Daoy (cell line): ENCODE measurements around the gene BTNL9. TPM values are rescaled to one million over a fixed set of nuclear protein-coding genes. Genes with fewer than 3 reads are reported as not detected.
A peak's percentile ranks its signal among the peaks of the same experiment; 100 is the strongest.
"Not testable (repeated sequence)": the region's sequence is repeated elsewhere in the genome, so short reads cannot be mapped to it uniquely, and the experiment has no call there.

Experiments used
- DNase-seq: peaks from one replicate; pipeline ENCODE4 v3.0.0-alpha.2; 2015; ENCODE audit warnings: low read depth
- total RNA-seq: library from RNA; depleted of rRNA; stranded (reverse); fragments of >200 nt; shearing (Covaris generic); gene quantifications from 2 replicates; pipeline ENCODE4 v1.2.3, GENCODE V29; 2014

The BTNL9 gene
- total RNA-seq, 1 experiment from 2014 or later = 1.6 TPM

DNA sequence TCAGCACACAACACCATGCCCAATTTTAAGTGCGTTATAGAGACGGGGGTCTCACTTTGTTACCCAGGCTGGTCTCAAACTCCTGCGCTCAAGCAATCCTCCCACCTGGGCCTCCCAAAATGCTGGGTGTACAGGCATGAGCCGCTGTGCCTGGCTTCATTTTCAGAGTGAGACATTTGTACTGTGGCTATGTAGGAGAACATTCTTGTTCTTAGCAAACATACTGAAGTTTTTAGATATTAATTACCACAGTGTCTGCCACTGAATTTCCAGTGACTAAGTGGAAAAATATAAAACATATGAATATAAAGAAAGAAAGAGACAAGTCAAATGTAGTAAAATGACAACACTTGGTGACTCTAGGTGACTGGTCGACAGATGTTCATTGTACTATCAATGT lies 20.9 kb downstream of the BTNL9 start:
- no peak for DNase-seq

- no peak for DNase-seq
Observed at GRCh38 chr5:181061645-181062044, 21.6 kb downstream of the BTNL9 start.

DNA sequence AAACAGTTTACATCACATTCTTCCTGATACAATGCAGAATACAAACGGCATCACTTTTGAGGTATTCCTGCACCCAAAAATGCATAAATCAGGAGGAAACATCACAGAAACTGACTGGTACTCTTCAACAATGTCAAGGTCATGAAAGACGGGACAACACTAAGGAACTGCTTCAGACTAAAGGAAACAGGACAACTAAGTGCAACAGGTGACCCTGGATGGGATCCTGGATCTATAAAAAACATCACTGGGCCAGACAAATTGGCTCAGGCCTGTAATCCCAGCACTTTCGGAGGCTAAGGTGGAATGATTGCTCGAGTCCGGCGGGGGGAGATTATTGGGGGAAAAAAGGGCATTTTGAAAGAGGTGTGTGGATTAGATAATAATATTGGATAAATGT lies 22.6 kb downstream of the BTNL9 start:
- no peak for DNase-seq

DNA sequence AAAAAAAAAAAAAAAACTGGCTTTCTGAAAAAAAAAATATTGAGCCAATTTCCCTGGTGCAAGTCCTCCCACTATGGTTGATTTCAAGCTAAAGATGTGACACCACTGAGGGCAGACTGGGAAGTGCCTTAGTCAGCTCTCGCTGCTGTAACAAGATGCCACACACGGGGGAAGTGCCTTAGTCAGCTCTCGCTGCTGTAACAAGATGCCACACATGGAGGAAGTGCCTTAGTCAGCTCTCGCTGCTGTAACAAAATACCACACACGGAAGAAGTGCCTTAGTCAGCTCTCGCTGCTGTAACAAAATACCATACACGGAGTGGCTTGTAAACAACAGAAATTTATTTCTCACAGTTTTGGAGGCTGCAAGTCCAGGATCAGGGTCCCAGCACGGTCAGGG lies 23.4 kb downstream of the BTNL9 start:
- DNase-seq = peak; percentile 56

DNA sequence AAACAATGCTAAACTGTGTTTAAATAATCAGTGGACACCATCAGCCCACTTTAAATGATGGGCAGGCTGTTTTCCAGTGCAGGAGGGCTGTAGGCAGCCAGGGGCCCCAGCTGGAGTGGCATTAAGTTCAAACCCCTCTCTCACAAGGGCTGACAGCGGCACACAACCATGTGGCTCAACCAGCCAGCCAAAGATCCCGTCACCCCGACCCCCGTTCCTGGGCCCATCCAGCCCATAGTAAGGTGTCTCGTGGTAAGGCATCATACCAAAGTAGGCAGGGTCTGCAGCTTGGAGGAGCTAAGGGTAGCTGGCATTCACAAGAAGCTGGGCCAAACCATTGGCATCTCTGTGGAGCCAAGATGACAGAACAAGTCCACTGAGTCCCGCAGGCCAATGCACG lies 24.9 kb downstream of the BTNL9 start:
- DNase-seq = no peak

DNA sequence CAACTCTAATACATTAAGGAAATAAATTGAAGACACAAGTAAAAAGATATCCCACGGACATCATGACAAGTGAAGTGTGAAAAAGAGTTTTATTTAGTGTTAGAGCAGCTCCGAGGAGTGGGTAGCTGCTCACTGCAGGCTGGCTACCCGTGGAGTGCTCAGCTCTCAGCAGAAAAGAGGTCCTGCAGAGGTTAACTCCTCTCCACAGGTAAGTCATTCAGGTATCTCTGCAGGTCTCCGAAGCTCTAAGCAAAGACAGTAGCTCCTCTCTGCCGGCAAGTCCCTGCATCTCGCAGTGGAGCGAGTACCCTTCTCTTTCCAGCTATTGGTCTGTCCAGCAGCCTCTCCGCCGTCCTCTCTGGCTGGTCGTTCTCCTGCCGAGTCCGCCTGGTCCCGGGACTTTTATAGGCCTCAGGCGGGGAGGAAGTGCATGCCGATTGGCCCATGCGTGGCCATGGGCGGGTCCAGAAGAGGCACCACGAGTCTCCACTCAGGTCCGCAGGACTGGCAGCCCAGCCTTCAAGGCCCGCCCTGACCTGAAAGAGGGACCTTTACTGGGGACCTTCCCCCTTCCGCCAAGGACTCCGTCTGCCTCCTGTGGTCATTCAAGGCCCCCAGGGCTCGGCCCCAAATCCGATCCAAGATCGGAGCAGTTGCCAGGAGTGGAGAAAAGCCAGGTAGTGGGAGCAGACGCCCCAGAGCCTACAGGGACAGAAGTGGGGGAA lies 29.9 kb downstream of the BTNL9 start:
- DNase-seq = peak; percentile 77

DNA sequence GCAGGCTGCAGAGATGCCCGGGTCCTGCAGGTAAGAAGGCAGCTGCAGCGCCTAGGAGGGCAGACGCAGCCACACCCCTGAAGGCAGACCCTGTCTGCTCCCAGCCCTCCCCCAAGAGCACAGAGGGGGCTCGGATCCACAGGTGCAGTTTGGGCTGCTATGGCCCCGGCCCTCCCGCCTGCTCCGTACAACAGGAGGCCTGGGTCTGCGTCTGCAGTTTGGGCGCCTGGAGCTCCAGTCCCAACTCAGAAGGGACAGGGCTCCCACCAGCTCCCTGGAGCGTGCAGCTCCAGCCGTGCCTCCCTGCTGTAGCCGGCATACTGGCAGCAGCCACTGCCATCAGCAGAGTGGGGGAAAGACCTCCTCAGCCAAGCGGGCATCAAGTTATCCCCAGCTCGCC lies 30.5 kb downstream of the BTNL9 start:
- no peak for DNase-seq

- DNase-seq = no peak
Observed at GRCh38 chr5:181071257-181071656, 31.2 kb downstream of the BTNL9 start.

- no peak for DNase-seq
Observed at GRCh38 chr5:181076920-181077319, 36.9 kb downstream of the BTNL9 start.

DNA sequence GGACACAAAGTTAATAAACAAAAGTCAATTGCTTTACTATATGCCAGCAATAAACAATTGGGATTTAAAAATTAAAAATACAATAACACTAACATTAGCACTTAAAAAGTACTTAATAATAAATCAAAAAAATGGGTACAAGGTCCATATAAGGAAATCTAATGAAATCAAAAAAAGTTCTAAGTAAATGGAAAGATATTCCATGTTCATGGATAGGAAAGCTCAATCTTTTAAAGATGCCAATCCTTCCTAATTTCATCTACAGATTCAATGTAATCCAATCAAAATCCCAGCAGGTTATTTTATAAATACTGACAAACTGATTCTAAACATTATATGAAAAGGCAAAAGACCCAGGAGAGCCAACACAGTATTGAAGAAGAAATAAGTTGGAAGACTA lies 41.9 kb downstream of the BTNL9 start:
- no peak for DNase-seq

DNA sequence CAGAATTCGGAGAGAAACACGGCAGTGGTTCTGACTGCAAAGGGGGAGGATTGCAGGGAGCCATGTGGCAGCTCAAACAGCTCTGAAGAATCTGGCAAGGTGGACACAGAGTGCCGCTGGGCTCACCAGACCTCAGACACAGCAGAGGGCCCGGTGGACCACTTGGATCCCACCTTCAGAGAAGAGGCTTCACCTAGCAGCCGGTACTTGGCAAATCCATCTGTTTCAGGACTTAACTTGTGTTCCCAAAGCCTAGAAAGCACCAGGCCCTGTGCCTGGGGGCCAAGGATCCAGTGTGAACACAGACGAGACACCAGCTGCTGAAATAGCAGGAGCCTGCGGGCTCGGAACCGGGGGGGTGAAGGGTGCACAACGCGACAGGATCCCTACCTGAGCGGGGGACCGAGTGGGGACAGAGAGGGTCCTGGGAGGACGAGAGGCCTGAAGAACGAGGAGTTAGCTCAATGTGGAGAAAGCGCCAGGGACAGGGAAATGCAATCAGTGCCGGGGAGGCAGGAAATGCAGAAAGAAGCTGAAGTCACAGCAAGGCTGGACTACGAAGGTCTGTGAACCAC lies 44.6 kb downstream of the BTNL9 start:
- DNase-seq = no peak

- DNase-seq = peak; percentile 81
Observed at GRCh38 chr5:181086026-181086883, 46.2 kb downstream of the BTNL9 start.

GRCh38 chr5:181086884-181087205 lies 46.8 kb downstream of the BTNL9 start:
- DNase-seq = no peak

DNA sequence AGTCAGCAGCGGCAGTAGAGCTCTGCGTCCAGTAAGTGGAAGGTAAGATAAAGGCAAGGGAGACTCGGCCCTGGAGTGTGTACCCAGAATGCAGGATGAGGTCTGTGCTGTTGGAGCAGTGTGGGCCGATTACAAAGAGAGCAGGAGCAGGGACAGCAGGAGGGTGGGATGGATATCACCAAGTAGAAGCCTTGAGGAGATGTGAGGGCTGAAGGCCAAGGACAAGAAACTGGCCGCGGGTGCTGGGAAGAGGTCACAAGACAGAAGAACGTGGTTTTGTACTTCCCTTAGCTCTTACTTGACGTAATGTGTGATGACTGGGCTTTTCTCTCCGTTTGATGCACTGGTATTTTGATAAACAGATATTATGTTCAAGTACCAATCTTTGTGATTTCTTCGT lies 47.2 kb downstream of the BTNL9 start:
- no peak for DNase-seq

DNA sequence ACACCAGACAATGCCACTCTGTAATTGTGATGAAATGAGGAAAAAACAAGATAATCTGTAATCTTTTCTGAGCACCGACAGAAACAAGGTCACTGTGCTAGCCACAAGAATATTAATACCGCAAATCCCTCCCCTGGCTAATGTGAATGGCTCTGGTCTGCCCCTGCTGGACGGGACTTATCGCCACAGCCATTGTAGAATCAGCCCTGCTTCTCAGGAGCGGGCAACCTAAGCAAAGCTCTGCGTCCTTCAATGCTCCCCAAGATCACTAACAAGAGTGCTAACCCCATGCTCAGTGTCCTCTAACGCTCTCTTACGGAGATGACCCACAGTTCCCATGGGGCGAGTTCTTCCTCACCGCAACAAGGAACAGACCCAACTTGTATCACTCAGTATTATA lies 48.2 kb downstream of the BTNL9 start:
- DNase-seq = no peak

GRCh38 chr5:181092428-181092827 lies 52.4 kb downstream of the BTNL9 start:
- DNase-seq = no peak

- DNase-seq = not testable (repeated sequence)
Observed at GRCh38 chr5:181095162-181095561, 55.1 kb downstream of the BTNL9 start.

- not testable (repeated sequence) for DNase-seq
Observed at GRCh38 chr5:181096721-181097382, 56.8 kb downstream of the BTNL9 start.

DNA sequence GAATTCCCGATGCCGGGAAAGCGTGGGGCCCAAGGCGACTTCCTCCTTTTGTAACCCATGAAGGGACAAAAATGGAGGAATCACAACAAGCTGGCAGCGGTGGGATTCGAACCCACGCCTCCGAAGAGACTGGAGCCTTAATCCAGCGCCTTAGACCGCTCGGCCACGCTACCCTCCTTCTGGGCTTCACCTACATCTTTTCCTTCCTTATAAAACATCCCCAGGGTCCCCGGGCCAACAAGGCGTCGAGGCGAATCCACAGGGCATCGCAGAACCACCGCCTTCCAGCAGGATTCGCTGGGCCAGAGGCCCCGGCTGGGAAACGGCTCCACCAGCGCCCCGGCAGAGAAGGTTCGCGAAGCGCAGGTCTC lies 57.3 kb downstream of the BTNL9 start:
- DNase-seq = not testable (repeated sequence)

DNA sequence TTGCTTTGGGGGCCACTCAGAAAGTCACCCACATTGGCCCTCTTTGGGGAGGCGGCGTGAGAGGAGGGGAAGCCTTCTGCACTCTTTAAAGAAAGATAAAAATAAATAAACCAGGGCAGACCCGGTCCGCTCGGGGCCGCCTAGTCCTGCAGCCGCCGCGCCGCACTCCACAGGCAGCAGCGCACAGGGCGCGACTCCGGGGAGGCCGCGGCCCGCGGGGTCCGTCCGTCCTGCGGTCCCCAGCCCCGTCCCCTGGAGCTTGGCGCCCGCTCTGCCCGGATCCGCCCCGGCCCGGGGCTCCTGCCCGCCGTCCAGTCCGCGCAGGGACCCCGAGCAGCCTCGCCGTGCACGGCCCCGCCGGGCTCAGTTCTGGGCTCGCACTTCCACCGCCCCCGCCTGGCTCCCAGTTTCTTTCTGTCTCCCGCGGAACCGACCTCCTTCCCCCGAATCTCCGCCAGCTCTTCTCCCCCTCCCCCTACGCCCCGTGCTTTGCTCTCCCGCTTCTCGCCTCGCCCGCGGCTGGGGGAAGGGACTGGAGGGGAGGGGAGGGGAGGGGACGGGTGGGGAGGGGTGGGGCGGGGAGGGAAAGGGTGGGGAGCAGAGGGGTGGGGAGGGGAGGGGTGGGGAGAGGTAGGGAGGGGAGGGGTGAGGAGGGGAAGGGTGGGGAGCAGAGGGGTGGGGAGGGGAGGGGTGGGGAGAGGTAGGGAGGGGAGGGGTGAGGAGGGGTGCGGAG lies 57.9 kb downstream of the BTNL9 start:
- DNase-seq = not testable (repeated sequence)

- DNase-seq = peak; percentile 44
Observed at GRCh38 chr5:181098762-181099601, 58.9 kb downstream of the BTNL9 start.
